ENCODE results near the gene DHX57.

GRCh38 chr2:38866773-38867443 lies 8.8 kb downstream of the DHX57 start:
- TF ChIP-seq CTCF (IDR thresholded peaks at IDR 0.05; ENCODE audit: insufficient read depth, low read depth, low read length) (no peak), EZH2 (IDR thresholded peaks at IDR 0.05; ENCODE audit: insufficient read depth, low read length) (no peak)

Data from astrocyte (in vitro differentiated cells and primary cell).